ENCODE measurements around the gene REV3L. TPM values are rescaled to one million over a fixed set of nuclear protein-coding genes. Genes with fewer than 3 reads are reported as not detected.

Gene REV3L
- total RNA-seq, 1 donor from 2014 or later: 26.4 TPM

DNA sequence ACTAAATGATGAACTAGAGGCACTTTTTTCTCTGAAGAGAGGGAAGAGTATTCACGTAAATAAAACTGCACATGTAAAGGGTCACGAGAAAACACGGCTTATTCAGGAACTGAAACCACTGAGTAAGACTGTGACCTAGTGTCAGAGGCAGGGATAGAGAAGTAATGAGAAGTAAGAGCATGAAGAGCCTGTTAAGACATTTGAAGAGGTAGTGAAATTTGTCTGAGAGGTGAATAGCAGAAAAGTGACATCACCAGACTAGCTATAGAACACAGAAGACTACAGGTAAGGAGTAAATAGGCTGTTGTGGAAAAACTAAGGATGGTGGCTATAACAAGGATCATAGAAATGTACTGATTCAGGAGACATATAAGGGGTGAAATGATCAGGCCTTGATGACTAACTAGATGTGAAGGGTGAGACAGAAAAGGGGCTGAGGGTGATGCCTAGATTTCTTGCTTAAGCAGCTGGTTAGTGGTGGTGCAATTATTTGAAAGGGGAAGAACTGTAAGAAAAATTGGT lies 76.8 kb downstream of the REV3L start:
- H3K36me3 Mint-ChIP-seq (ENCODE audit: unreplicated experiment): peaks cover 43% of the 10 kb centered on the region
- no peak overlapping the region for H3K4me3 Mint-ChIP-seq (ENCODE audit: unreplicated experiment)
- DNase-seq (ENCODE audit: extremely low spot score, unreplicated experiment): no peak
- H3K9me3 Mint-ChIP-seq (ENCODE audit: unreplicated experiment): peaks cover 12% of the 10 kb centered on the region
- TF ChIP-seq, protein P1, sequence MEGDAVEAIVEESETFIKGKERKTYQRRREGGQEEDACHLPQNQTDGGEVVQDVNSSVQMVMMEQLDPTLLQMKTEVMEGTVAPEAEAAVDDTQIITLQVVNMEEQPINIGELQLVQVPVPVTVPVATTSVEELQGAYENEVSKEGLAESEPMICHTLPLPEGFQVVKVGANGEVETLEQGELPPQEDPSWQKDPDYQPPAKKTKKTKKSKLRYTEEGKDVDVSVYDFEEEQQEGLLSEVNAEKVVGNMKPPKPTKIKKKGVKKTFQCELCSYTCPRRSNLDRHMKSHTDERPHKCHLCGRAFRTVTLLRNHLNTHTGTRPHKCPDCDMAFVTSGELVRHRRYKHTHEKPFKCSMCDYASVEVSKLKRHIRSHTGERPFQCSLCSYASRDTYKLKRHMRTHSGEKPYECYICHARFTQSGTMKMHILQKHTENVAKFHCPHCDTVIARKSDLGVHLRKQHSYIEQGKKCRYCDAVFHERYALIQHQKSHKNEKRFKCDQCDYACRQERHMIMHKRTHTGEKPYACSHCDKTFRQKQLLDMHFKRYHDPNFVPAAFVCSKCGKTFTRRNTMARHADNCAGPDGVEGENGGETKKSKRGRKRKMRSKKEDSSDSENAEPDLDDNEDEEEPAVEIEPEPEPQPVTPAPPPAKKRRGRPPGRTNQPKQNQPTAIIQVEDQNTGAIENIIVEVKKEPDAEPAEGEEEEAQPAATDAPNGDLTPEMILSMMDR (IDR thresholded peaks at IDR 0.05): no peak
- no peaks in the 10 kb centered on the region for H3K27me3 Mint-ChIP-seq (ENCODE audit: unreplicated experiment)
- no peaks in the 10 kb centered on the region for H3K4me1 Mint-ChIP-seq (ENCODE audit: unreplicated experiment)
- H3K27ac Mint-ChIP-seq (ENCODE audit: unreplicated experiment): no peak overlapping the region

DNA sequence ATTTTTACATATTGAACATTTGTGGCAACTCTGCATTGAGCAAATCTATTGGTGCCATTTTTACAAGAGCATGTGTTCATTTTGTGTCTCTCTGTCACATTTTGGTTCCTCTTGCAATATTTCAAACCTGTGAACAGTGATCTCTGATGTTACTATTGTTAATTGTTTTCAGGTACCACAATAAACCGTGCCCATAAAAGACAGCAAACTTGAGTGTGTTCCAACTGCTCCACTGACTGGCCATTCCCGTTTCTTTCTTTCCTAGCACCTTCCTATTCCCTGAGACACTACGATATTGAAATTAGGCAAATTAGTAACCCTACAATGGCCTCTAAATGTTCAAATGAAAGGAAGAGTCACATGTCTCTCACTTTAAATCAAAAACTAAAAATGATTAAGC lies 79.6 kb downstream of the REV3L start:
- Mint-ChIP-seq H3K27ac (ENCODE audit: unreplicated experiment) (no peak overlapping the region), H3K9me3 (ENCODE audit: unreplicated experiment) (peaks cover 12% of the 10 kb centered on the region), H3K27me3 (ENCODE audit: unreplicated experiment) (no peaks in the 10 kb centered on the region), H3K4me3 (ENCODE audit: unreplicated experiment) (no peak overlapping the region), H3K4me1 (ENCODE audit: unreplicated experiment) (no peaks in the 10 kb centered on the region), H3K36me3 (ENCODE audit: unreplicated experiment) (peaks cover 41% of the 10 kb centered on the region)
- TF ChIP-seq, protein P1 (IDR thresholded peaks at IDR 0.05): no peak
- DNase-seq (ENCODE audit: extremely low spot score, unreplicated experiment): no peak

DNA sequence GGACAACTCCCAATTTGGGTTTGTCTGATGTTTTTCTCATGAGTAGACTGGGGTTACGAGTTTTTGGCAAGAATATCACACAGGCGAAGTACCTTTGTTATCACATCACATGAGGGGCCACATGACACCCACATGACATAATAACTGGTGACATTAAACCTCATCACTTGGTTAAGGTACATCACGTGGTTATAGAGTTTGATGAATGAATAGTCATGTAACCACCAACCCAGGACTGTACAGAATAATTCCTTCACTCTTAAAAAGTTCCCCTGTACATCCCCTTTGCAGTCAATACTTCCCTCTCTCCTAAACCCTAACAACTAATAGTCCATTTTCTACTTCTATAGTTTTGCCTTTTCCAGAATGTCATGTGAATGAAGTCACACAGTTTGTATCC lies 83.4 kb downstream of the REV3L start:
- DNase-seq (ENCODE audit: extremely low spot score, unreplicated experiment): no peak
- no peak overlapping the region for H3K27ac Mint-ChIP-seq (ENCODE audit: unreplicated experiment)
- peaks cover 12% of the 10 kb centered on the region for H3K9me3 Mint-ChIP-seq (ENCODE audit: unreplicated experiment)
- TF ChIP-seq, protein P1 (IDR thresholded peaks at IDR 0.05): no peak
- no peaks in the 10 kb centered on the region for H3K27me3 Mint-ChIP-seq (ENCODE audit: unreplicated experiment)
- H3K4me3 Mint-ChIP-seq (ENCODE audit: unreplicated experiment): no peak overlapping the region
- H3K36me3 Mint-ChIP-seq (ENCODE audit: unreplicated experiment): peaks cover 51% of the 10 kb centered on the region
- H3K4me1 Mint-ChIP-seq (ENCODE audit: unreplicated experiment): no peaks in the 10 kb centered on the region

DNA sequence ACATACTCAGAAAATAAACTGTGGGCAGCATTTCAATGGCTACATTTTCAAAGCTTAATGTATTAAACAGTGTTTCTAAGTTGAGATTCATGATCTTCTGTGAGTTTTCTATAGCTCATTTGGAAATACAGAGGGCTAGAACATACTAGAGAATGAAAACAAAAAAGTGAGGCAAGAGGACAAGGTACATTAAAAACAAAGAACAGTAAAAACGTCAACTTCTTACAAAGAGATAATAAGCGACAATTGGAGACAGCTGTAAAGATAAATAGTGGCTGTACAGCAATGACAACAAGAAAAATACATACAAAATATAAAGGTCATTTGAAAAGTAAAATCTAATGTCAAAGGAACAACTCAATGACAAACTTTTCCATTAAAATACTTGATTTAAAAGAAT lies 94.3 kb downstream of the REV3L start:
- TF ChIP-seq, protein P1 (IDR thresholded peaks at IDR 0.05): no peak
- Mint-ChIP-seq H3K27me3 (ENCODE audit: unreplicated experiment) (no peaks in the 10 kb centered on the region), H3K4me3 (ENCODE audit: unreplicated experiment) (no peak overlapping the region), H3K9me3 (ENCODE audit: unreplicated experiment) (peaks cover 12% of the 10 kb centered on the region), H3K27ac (ENCODE audit: unreplicated experiment) (no peak overlapping the region), H3K36me3 (ENCODE audit: unreplicated experiment) (peaks cover 42% of the 10 kb centered on the region), H3K4me1 (ENCODE audit: unreplicated experiment) (no peaks in the 10 kb centered on the region)
- DNase-seq (ENCODE audit: extremely low spot score, unreplicated experiment): no peak

DNA sequence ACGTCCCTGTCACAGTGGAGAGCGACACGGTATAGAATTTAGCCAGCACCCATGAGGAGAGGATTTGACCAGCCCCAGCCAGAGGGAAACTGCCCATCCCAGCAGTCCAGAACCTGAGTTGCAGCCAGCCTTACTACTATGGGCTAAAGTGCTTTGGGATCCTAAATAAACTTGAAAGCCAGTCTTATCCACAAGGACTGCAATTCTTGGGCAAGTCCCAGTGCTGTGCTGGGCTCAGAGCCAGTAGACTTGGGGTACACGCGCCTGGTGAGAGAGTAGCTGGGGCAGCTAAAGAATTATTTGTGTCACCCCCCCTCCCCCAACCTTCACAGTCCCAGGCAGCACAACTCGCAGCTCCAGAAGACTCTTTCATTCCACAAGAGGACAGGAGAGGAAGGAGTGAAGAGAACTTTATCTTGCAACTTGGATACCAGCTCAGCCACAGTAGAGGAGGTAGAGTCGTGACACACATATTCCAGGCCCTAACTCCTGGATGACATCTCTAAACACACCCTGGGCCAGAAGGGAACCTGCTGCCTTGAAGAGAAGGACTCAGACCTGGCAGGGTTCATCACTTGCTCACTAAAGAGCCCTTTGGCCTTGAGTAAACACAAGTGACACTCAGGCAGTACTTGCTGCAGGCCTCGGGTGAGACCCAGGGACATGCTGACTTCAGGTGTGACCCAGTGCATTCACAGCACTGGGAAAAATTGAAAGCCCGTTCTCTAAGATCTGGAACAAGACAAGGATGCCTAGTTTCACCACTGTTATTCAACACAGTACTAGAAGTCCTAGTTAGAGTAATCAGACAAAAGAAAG lies 100.3 kb downstream of the REV3L start:
- Mint-ChIP-seq H3K4me1 (ENCODE audit: unreplicated experiment) (no peaks in the 10 kb centered on the region), H3K9me3 (ENCODE audit: unreplicated experiment) (peaks cover 18% of the 10 kb centered on the region), H3K27me3 (ENCODE audit: unreplicated experiment) (no peaks in the 10 kb centered on the region), H3K4me3 (ENCODE audit: unreplicated experiment) (no peak overlapping the region), H3K36me3 (ENCODE audit: unreplicated experiment) (peaks cover 54% of the 10 kb centered on the region), H3K27ac (ENCODE audit: unreplicated experiment) (no peak overlapping the region)
- DNase-seq (ENCODE audit: extremely low spot score, unreplicated experiment): no peak
- TF ChIP-seq, protein P1 (IDR thresholded peaks at IDR 0.05): no peak

Data from osteocyte (in vitro differentiated cells).